ENCODE results near the gene H2AZ1.

H2AZ1 gene

DNA sequence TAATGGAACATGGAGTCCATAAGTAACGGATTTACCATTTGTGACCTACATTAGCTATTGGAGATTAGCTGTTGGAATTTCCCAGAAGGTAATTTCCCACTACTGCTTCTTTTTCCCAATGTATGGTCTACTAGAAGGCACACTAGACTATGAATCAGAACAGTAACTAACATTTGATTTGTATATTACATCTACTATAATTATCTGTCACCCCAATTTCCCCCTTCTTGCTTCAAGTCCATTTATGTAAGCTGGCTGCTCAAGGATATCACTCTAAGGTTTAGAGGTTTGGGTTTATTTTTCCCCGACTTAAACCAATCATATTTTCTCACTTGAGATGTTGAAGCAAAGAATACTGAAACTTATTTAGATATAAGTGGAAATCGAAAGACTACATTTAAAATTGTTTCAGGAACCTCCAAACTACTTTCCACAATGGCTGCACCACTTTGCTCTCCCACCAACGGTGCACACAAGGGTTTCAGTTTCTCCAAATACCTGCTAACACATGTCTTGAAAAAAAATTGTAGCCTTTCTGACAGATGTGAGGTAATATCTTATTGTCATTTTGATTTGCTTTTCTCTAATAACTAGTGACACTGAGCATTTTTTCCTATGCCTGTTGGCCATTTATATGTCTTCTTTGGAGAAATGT is 33.3 kb upstream of the H2AZ1 start:
- CTCF ChIA-PET: interaction anchor here (3.2 kb wide), 1 partner anchor 15 kb away, joined by 16 read pairs; no protein-coding TSS in a partner anchor
- no peak overlapping the region for H3K4me3 ChIP-seq (ENCODE audit: low read depth, low read length)
- POLR2A ChIA-PET: no interaction called here
- DNase-seq (ENCODE audit: low read depth, low spot score): no peak
- TF ChIP-seq, protein P1, sequence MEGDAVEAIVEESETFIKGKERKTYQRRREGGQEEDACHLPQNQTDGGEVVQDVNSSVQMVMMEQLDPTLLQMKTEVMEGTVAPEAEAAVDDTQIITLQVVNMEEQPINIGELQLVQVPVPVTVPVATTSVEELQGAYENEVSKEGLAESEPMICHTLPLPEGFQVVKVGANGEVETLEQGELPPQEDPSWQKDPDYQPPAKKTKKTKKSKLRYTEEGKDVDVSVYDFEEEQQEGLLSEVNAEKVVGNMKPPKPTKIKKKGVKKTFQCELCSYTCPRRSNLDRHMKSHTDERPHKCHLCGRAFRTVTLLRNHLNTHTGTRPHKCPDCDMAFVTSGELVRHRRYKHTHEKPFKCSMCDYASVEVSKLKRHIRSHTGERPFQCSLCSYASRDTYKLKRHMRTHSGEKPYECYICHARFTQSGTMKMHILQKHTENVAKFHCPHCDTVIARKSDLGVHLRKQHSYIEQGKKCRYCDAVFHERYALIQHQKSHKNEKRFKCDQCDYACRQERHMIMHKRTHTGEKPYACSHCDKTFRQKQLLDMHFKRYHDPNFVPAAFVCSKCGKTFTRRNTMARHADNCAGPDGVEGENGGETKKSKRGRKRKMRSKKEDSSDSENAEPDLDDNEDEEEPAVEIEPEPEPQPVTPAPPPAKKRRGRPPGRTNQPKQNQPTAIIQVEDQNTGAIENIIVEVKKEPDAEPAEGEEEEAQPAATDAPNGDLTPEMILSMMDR (IDR thresholded peaks at IDR 0.05; ENCODE audit: insufficient read depth, low read length, missing control alignments): no peak

DNA sequence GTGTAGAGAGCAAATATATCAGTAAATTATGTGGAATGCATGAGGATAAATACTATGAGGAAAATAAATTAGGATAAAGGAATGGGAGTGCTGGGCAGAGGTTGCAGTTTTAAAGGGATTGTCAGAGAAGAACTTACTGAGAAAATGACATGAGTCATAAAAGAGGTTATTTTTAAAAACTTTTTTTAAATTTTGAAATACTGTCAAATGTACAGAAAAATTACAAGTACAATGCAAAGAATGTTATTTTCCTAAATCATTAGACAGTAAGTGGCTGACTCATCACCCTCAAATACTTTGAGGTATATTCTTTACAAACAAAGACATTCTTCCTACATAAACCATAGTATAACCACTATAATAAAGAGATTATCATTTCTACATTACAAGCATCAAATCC is 29.8 kb upstream of the H2AZ1 start:
- POLR2A ChIA-PET: no interaction called here
- no peak overlapping the region for H3K4me3 ChIP-seq (ENCODE audit: low read depth, low read length)
- CTCF ChIA-PET: no interaction called here
- TF ChIP-seq, protein P1 (IDR thresholded peaks at IDR 0.05; ENCODE audit: insufficient read depth, low read length, missing control alignments): no peak
- peak; percentile 33 for DNase-seq (ENCODE audit: low read depth, low spot score)

DNA sequence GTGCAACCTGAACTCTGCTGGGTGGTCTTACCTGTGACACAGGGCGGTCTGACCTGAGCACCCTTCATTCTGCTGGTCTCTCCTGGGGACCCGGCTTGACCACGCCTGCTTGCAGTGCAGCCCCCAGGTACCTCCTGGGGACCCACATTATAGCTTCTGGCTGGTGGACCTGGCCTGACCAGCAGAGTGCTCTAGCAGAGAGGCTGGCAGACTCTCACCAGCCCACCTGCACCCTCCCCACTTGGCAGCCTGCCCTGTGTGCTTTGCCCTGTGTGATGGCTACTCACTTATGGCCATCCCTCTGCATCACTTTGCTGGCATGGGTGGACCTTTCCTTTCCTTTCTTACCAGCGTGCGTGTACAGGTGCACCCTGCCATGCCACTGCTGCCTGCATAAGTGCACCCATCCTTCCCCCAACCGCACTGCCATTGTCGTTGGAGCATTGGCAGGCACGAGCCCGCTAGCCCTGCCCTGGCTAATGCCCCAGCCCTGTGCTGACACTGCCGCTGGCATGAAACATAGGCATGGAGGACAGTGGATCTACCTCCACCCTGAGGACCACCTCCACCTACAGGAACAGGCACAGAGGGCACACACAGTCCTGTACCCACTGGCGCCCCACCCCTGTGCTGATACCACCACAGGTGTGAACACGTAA is 21.5 kb upstream of the H2AZ1 start:
- DNase-seq (ENCODE audit: low read depth, low spot score): no peak
- TF ChIP-seq, protein P1 (IDR thresholded peaks at IDR 0.05; ENCODE audit: insufficient read depth, low read length, missing control alignments): no peak
- CTCF ChIA-PET: no interaction called here
- no peak overlapping the region for H3K4me3 ChIP-seq (ENCODE audit: low read depth, low read length)
- POLR2A ChIA-PET: no interaction called here

DNA sequence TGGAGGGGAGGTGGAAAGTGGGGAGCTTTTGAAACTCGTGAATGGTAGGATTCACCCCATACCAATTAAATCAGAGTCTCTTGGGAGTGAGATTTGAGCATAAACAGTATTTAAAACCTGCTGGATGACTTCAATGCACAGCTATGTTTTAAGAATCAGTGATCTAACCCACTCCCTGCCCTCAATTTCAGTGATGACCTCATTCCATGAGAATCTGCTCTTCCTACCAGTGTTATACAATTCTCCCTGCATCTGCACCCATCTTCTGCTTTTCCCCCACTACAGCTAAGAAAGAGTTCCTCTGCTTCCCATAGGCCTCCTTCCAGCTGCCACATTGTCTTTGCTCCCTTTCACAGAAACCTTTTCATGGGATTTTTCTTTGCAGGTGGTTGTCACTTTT is 18.3 kb upstream of the H2AZ1 start:
- TF ChIP-seq, protein P1 (IDR thresholded peaks at IDR 0.05; ENCODE audit: insufficient read depth, low read length, missing control alignments): no peak
- no peak overlapping the region for H3K4me3 ChIP-seq (ENCODE audit: low read depth, low read length)
- POLR2A ChIA-PET: interaction anchor here (1.2 kb wide), 1 partner anchor 18 kb away, joined by 3 read pairs; the partner anchor contains the start of gene H2AZ1
- DNase-seq (ENCODE audit: low read depth, low spot score): peak; percentile 57
- CTCF ChIA-PET: interaction anchor here (0.9 to 1.0 kb wide), 3 partner anchors 16 to 22 kb away, joined by 3 to 4 read pairs (median 3); partner anchors contain the start of genes DNAJB14 and H2AZ1

DNA sequence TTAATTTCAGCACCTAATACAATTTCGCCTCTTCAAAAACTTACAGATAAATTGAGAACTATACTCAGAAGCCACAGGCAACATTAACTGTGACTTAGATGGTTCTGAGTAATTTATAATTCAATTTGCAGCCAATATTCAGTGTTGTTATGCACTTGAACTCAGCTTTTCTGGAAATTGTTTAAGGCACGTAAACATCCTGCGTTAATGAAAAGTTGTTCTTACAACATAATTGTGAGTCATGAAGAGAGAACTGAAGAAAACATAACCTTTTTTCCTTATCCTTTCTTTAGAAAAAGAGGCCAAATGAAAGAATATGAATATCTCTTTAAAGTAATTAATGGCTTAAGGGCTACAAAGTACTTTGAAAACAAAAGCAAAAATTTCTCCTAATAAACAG is 16.6 kb upstream of the H2AZ1 start:
- POLR2A ChIA-PET: interaction anchor here (1.1 kb wide), 1 partner anchor 16 kb away, joined by 4 read pairs; the partner anchor contains the start of gene H2AZ1
- DNase-seq (ENCODE audit: low read depth, low spot score): no peak
- TF ChIP-seq, protein P1 (IDR thresholded peaks at IDR 0.05; ENCODE audit: insufficient read depth, low read length, missing control alignments): no peak
- H3K4me3 ChIP-seq (ENCODE audit: low read depth, low read length): no peak overlapping the region
- CTCF ChIA-PET: interaction anchor here (1.3 kb wide), 1 partner anchor 15 kb away, joined by 4 read pairs; no protein-coding TSS in a partner anchor

DNA sequence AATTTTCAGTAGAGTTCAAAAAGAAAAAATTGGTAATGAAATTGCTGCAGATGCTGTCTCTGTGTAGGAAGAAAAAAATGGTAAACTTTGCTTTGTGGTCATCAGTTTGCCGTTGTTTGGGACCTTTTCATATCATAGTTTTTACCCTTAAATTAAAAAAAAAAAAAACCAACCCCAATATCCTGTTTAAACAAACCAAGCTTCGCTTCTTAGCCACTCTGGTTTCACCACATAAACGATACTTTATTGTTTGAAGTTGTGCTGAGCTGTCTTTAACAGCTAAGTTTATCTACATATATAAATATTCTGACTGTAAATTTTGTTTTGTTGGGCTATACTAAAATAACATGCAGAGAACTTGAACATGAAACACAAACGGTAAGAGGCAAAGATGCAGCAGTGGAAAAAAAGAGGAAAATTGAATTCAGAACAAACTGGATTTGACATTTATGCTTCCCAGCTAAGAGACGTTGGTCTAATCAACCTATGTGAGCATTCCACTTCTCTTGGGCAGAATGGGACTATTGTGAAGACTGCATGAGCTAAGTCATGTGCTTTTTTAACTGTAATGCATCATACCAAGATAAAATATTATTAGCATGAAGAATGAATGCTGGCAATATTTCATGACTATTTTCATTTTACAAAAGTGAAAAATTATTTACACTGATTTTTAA is 15.7 kb upstream of the H2AZ1 start:
- POLR2A ChIA-PET: no interaction called here
- CTCF ChIA-PET: interaction anchor here (1.3 kb wide), 1 partner anchor 14 kb away, joined by 4 read pairs; no protein-coding TSS in a partner anchor
- TF ChIP-seq, protein P1 (IDR thresholded peaks at IDR 0.05; ENCODE audit: insufficient read depth, low read length, missing control alignments): no peak
- DNase-seq (ENCODE audit: low read depth, low spot score): no peak
- H3K4me3 ChIP-seq (ENCODE audit: low read depth, low read length): no peak overlapping the region

Measured in AG04449 (cell line).